HG03045 (cell line): ENCODE measurements around the gene SULT2B1.
"Not testable (repeated sequence)": the region's sequence is repeated elsewhere in the genome, so short reads cannot be mapped to it uniquely, and the experiment has no call there.

Source experiments
- ATAC-seq: cut with Tn5 transposase; IDR thresholded peaks from one replicate; pipeline ENCODE4 v1.9.1; 2021; ENCODE audit warnings: mild to moderate bottlenecking, moderate library complexity; ENCODE audit not compliant: unreplicated experiment

SULT2B1 gene

DNA sequence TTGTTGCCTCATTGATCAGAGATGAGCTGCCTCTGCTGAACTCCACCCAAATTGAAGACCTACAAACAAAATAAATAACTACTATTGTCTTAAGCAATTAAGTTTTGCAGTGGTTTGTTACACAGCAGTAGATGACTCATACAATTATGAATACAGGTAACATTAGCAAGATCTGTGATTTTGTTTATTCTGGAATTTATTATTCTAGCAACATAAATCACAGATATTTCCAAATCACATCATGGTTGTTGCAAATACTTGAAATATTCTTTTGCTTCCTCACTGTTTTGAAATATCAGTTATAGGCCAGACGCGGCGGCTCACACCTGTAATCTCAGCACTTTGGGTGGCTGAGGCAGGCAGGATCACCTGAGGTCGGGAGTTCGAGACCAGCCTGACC, 27.2 kb upstream of the SULT2B1 start:
- no peak for ATAC-seq

- ATAC-seq, result no peak
Observed at GRCh38 chr19:48529156-48529555, 22.8 kb upstream of the SULT2B1 start.

GRCh38 chr19:48530066-48530720, 21.8 kb upstream of the SULT2B1 start:
- ATAC-seq, result no peak

- ATAC-seq, result no peak
Observed at GRCh38 chr19:48530770-48531169, 21.2 kb upstream of the SULT2B1 start.

DNA sequence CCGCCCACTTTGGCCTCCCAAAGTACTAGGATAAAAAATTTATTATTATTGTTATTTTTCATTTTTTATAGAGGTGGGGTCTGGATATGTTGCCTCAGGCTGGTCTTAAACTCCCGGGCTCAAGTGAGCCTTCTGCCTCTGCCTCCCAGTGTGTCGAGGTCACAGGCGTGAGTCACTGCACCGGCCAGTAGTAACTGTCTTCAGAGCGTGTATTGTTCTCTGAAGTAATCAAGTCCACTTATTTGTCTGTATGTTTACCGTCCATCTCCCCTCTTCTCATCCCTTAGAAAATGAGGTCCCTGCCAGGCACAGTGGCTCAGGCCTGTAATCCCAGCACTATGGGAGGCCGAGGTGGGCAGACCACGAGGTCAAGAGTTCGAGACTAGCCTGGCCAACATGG, 18.2 kb upstream of the SULT2B1 start:
- no peak for ATAC-seq

GRCh38 chr19:48537541-48537940, 14.4 kb upstream of the SULT2B1 start:
- no peak for ATAC-seq

DNA sequence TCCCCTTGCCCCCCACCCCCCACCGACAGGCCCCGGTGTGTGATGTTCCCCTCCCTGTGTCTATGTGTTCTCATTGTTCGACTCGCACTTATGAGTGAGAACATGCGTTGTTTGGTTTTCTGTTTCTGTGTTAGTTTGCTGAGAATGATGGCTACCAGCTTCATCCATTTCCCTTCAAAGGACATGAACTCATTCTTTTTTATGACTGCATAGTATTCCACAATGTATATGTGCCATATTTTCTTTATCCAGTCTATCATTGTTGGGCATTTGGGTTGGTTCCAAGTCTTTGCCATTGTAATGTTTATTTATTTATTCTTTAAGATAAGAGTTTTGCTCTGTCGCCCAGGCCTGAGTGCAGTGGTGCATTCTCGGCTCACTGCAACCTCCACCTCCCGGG, 13.9 kb upstream of the SULT2B1 start:
- ATAC-seq, result not testable (repeated sequence)

DNA sequence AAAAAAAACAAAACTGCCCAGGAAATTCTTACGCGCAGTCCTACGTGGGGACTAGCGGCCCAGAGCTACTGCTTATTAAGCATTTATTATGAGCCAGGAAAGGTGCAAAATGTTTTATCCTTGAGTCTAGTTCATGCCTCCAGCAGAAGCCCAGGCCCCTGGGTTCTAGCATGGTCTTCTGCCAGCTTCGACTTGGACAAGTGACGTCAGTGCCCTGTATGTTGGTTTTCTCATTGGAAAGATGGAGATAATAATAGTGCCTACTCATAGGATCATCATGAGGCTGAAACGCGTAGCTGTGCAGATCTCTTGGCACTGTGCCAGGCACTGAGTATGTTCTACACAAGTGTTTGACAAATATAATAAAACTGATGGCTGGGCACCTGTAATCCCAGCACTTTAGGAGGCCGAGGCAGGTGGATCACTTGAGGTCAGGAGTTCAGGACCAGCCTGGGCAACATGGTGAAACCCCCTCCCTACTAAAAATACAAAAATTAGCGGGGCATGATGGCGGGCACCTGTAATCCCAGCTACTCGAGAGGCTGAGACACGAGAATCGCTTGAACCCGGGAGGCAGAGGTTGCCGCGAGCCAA, 12.4 kb upstream of the SULT2B1 start:
- ATAC-seq, result no peak

- no peak for ATAC-seq
Observed at GRCh38 chr19:48540110-48540509, 11.9 kb upstream of the SULT2B1 start.

DNA sequence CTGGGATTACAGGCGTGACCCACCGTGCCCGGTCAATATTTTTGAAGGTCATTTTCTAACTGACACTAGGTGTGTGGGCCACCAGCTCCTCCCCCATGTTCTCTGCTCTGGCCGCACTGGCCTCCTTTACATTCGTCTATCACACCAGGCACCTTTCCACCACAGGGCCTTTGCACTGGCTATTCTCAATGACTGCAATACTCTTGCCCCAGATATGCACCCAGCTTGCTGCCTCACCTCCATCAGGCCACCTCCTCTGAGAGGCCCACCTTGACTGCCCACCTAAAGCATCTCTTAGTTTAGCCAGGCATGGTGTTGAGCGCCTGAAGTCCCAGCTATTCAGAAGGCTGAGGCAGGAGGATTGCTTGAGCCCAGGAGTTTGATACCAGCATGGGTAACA, 10.2 kb upstream of the SULT2B1 start:
- no peak for ATAC-seq

GRCh38 chr19:48543121-48543710, 8.8 kb upstream of the SULT2B1 start:
- no peak for ATAC-seq

- ATAC-seq, result no peak
Observed at GRCh38 chr19:48544856-48545750, 6.9 kb upstream of the SULT2B1 start.

DNA sequence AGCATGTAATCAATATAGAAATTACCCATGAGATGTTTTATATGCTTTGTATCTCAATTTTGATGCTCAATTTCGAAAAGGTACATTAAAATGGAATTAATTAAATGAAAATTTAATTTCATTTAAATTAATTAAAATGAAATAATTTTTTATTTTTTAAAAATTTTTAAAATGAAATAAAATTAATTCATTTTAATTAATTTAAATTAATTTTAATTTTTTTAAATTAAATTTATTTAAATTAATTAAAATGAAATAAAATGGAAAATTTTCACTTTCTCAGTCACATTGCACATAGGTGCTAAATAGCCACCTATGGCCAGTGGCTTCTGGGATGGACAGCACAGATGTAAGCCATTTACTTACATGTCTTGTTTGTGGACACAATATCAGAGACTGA, 4.2 kb upstream of the SULT2B1 start:
- ATAC-seq, result no peak

DNA sequence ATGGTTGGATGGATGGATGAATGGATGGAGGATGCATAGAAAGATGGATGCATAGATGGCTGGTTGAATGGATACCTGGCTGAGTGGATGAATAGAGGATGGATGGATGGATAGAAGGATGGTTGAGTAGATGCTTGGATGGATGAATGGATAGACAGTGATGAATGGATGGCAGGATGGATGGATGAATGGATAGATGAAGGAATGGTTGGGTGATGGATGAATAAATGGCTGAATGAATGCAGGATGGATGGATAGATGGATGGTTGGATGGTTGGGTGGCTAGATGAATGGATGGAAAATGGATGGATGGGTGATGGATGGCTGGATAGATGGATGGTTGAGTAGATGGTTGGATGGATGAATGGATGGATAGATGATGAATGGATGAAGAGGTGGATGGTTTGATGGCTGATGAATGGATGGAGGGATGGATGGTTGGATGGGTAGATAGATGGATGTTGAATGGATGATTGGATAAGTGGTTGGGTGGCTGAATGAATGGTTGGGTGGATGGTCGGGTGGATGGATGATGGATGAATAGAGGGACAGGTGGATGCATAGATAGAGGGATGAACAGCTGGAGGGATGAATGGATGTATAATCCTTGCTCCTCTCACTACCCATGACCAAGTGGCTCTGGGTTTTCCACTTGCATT, 3.6 kb upstream of the SULT2B1 start:
- ATAC-seq, result no peak

DNA sequence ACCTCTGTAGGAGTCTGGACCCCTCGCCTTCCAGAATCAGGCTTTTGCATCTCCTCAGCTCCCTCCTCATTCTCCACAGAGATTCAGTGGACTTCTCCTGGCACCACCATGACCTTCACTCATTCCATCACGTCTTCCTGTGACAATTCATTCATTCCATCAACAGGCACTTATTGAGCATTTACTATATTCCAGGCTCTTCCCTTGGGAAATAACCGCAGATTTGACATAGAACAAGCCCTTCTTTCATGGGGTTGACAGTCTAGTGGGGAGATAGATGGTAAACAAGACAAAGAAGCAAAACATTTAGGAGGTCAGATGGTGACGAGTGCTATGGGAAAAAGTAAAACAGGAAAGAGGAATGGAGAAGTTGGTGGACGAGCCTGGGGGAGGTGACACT, 2.6 kb upstream of the SULT2B1 start:
- ATAC-seq, result no peak

- no peak for ATAC-seq
Observed at GRCh38 chr19:48552406-48553322, 692 bp downstream of the SULT2B1 start.

GRCh38 chr19:48553676-48554384, 1.9 kb downstream of the SULT2B1 start:
- no peak for ATAC-seq

- ATAC-seq, result no peak
Observed at GRCh38 chr19:48554385-48555091, 2.6 kb downstream of the SULT2B1 start.

DNA sequence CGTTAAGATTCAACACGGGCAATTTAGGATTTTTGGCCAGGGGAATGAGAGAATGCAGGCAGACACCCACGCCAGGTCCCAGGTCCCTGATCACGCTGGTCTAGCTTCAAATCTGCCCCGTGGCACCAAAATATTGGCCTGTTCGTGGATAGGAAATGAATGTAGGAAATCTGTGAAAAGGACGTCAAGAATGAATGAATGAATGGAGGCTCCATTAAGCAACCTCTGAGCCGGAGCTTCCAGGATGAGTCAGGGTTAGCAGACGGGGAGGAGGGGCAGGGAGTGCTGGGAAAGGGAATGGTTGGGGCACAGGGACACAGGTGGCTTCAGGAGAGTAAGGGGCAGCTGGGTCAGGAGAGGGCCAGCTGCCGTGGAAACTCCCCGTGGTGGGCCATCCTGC, 4.2 kb downstream of the SULT2B1 start:
- no peak for ATAC-seq
